Fibroblast of the conjunctiva (primary cell): ENCODE data around the gene RRP7A.
A peak's percentile ranks its signal among the peaks of the same experiment; 100 is the strongest.
"Not testable (repeated sequence)": the region's sequence is repeated elsewhere in the genome, so short reads cannot be mapped to it uniquely, and the experiment has no call there.

Experiments
- DNase-seq: peaks from one replicate; pipeline ENCODE4 v3.0.0-alpha.2; 2010; ENCODE audit warnings: low read depth

RRP7A gene

GRCh38 chr22:42519525-42520401 lies at the start of gene RRP7A:
Gene RRP7A (minus strand): TSS chr22:42519796. CDS start chr22:42519786, 10 bp downstream.
- peak; percentile 24 for DNase-seq

- DNase-seq: not testable (repeated sequence)
Measured at GRCh38 chr22:42567950-42568349, 48.4 kb upstream of the RRP7A start.

- DNase-seq: no peak
Measured at GRCh38 chr22:42565956-42566355, 46.4 kb upstream of the RRP7A start.

- DNase-seq: no peak
Measured at GRCh38 chr22:42564699-42565098, 45.1 kb upstream of the RRP7A start.

GRCh38 chr22:42563943-42564342 lies 44.3 kb upstream of the RRP7A start:
- DNase-seq: not testable (repeated sequence)

GRCh38 chr22:42562684-42563083 lies 43.1 kb upstream of the RRP7A start:
- DNase-seq: no peak

GRCh38 chr22:42562279-42562678 lies 42.7 kb upstream of the RRP7A start:
- DNase-seq: no peak

- DNase-seq: no peak
Measured at GRCh38 chr22:42561856-42562255, 42.3 kb upstream of the RRP7A start.

GRCh38 chr22:42560781-42561180 lies 41.2 kb upstream of the RRP7A start:
- DNase-seq: no peak

GRCh38 chr22:42560381-42560780 lies 40.8 kb upstream of the RRP7A start:
- DNase-seq: no peak

- DNase-seq: peak; percentile 59
Measured at GRCh38 chr22:42553475-42554361, 34.1 kb upstream of the RRP7A start, which contains the start of gene SERHL2. Gene SERHL2 (plus strand): TSS chr22:42553956. CDS start chr22:42554021, 65 bp downstream.

GRCh38 chr22:42552294-42552647 lies 32.7 kb upstream of the RRP7A start:
- not testable (repeated sequence) for DNase-seq

GRCh38 chr22:42549331-42550060 lies 29.9 kb upstream of the RRP7A start:
- no peak for DNase-seq

- no peak for DNase-seq
Measured at GRCh38 chr22:42548597-42549330, 29.2 kb upstream of the RRP7A start.

- not testable (repeated sequence) for DNase-seq
Measured at GRCh38 chr22:42548126-42548525, 28.5 kb upstream of the RRP7A start.

GRCh38 chr22:42547562-42547961 lies 28.0 kb upstream of the RRP7A start:
- DNase-seq: no peak

GRCh38 chr22:42544686-42545085 lies 25.1 kb upstream of the RRP7A start:
- no peak for DNase-seq

- DNase-seq: not testable (repeated sequence)
Measured at GRCh38 chr22:42539236-42539771, 19.7 kb upstream of the RRP7A start.

GRCh38 chr22:42537199-42537831 lies 17.7 kb upstream of the RRP7A start:
- DNase-seq: not testable (repeated sequence)

- DNase-seq: not testable (repeated sequence)
Measured at GRCh38 chr22:42536634-42537033, 17.0 kb upstream of the RRP7A start.

GRCh38 chr22:42536166-42536565 lies 16.6 kb upstream of the RRP7A start:
- no peak for DNase-seq
